Left renal pelvis (tissue), 4 donors: Measurements from ENCODE around the gene LHX4. TPM values are rescaled to one million over a fixed set of nuclear protein-coding genes. Genes with fewer than 3 reads are reported as not detected.

ENCODE experiments used
- DNase-seq, 4 donors: peaks; one replicate each; pipeline ENCODE4 v3.0.0-alpha.2; 2013; ENCODE audit warnings: low read depth in 4 of 4, low spot score in 3 of 4
- polyA plus RNA-seq, 4 donors: library from polyadenylated mRNA; unstranded; fragments of 120-200 nt; gene quantifications; one replicate each; pipeline ENCODE4 v1.2.1, GENCODE V29; 2013; ENCODE audit not compliant: insufficient read length in 4 of 4

Gene LHX4
- polyA plus RNA-seq, 4 donors = 1.3 to 3.7 (median 2.0) TPM

DNA sequence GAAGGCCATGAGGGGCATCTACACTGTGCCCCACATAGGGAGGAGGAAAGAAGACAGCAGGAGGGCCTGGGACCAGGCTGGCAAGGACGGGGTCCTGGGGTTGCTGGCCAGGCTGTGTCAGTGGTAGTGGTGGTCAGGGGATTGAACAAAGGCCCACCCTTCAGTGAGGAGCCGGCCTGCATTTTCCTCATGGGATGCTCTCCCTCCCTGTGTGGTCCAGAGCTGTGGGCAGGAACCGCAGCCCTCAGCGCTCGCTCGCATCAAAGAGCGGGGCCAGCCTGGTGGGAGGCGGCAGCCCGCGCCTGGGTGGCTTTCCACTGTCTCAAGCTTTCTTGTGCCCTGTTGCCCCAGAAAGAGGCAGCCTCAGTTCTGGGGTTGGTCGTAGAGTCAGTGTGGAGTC is 24.8 kb downstream of the LHX4 start:
- DNase-seq = no peak

DNA sequence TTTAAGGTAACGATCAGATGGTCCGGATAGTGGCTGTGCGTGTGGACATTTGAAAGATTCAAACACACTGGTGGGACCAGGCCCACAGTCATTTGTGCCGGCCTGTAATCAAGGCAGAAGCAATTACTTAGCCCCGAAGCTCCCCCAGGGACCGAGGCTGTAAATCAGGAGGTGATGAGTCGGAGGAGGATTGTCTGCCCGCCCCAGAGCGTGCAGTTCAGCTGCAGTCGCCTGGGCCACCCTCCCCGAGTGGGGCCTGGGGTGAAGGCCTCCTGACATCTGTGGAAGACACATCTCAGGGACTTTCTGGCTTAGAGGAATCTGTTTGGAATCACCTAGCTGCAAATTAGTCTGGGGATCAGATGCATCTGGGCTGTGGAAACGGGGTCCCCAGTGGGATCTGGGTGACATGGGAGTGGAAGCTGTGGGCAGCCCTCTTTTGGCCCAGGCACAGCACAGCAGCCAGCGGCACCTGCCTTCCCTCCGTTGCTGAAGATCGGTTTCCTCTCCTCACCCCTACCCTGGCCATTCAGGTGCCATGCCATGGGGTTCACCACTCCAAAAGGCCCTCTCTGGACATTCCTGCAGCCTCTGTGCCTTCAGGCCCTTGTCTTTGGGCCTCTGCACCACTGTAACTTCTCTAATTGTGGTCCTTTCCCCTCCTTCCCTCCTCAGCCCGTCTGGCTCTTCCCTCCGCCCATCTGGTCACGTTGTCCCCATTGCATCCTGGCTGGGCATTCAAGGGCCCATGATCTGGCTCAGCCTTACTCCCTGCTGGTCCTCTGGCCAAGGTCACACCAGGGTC is 25.7 kb downstream of the LHX4 start:
- DNase-seq = no peak

GRCh38 chr1:180256341-180257027 is 26.4 kb downstream of the LHX4 start:
- DNase-seq = no peak

DNA sequence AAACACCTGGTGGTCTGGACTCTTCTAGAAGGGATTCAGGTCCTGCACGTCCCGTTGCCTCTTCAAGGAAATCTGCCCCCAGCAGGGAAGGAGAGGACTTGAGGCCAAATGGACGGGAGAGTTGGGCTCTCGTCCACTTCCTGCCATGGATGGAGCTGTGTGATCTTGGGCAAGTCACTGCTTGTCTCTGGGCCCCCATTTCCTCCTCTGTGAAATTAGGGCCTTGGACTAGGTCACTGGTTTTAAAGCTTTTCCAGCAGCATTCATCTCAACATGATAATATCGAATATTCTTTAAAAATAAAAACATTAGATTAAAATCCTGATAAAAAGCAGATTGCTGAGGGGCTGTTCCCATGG is 26.9 kb downstream of the LHX4 start:
- DNase-seq = no peak

DNA sequence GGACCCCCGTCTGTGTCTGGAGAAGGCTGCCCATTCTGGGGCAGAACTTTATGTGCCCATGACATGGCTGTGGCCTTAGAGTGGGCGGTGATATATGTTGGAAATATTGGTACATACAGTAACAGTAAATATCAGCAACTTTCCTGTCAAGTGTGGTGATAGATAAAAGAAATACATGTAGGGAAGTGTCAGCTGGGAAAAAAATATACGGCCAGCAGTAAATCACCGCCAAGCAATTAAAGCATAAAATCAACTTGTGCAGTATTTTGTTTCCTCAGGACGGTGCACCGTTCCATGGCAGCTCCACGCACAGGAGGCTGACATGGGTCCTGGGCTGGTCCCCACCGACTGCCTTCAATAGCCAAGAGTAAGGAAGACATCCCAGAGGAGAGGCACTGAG is 27.4 kb downstream of the LHX4 start:
- DNase-seq = no peak

- DNase-seq = no peak
Measured at GRCh38 chr1:180258290-180258689, 28.2 kb downstream of the LHX4 start.

DNA sequence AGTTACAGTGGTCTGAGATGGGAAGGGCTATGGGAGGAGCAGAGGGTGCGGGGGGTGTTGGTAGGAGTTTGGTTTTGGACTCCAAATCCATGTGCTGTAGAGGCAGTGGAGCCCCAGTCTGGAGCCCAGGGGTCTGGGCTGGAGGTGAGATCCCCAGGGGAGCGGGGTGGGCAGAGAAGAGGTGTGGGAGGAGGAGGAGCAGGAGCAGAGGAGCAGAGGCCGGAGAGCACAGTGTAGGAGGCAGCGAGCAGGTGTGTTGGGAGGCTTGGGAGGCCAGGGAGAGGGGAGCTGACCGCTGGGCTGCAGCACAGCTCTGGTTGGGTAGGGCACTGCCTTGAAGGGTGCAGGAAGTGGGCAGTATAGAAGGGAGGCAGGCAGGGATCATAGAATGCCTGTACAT is 28.9 kb downstream of the LHX4 start:
- DNase-seq = no peak

DNA sequence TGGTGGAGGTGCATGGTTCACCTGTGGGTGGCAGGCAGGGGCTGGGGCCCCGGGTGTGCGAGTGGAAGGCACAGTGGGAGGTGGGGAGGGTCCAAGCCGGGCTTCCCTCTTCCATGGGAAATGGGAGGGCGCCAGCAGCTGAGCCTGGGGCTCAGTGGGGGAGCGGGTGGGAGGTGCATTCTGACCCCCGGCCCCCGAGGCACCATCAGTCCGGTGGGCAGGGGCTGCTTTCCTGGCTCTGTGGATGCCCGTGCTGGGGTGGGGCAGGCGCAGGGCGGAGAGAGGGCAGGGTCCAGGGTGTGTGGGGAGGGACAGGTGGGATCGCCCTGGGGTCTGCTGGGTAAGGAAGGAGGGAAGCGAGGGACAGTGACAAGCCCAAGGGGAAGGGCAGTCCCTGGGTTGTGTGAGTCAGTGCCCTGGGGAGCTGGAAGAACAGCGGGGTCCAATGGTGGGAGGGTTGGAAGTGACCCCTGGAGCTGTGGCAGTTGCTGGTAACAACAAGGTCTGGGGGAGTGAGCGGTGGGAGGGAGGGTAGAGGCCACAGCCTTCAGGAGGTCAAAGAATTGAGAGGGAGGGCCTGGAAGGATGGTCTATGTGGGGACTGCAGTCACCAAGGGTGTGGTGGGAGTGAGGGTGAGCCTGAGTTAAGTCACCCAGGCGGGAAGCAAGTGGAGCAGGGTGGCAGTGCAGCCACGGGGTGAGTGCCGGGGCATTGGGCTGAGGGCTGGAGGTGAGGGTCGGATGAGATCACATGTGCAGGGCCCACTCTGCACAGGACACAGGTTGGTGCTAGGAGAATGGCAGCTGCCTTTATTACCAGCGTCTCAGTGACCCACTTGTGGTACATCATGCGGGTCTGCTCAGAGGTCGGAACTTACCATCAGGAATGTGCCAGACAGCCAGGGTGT is 29.6 kb downstream of the LHX4 start:
- no peak for DNase-seq

DNA sequence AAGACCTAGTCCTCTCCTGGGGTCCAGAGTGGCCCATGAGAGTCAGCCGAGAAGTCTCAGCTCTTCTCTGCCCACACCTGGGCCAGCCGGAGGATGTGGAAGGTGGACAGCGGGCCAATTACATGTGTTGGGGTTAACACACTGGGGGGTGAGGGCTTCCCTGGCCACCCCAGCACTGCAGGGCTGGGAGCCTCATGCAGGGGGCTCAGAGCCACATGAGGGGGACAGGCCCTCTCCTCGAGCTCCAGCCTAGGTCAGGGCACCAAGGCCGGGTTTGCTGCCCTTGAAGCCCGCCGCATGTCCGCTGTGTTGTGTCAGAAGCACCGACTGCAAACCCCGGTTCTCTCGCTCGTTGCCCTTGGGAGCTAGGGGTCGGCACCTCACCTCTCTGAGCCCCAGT is 30.5 kb downstream of the LHX4 start:
- no peak for DNase-seq

- DNase-seq = no peak
Measured at GRCh38 chr1:180261030-180261429, 31.0 kb downstream of the LHX4 start.

GRCh38 chr1:180261524-180262155 is 31.6 kb downstream of the LHX4 start:
- no peak for DNase-seq

DNA sequence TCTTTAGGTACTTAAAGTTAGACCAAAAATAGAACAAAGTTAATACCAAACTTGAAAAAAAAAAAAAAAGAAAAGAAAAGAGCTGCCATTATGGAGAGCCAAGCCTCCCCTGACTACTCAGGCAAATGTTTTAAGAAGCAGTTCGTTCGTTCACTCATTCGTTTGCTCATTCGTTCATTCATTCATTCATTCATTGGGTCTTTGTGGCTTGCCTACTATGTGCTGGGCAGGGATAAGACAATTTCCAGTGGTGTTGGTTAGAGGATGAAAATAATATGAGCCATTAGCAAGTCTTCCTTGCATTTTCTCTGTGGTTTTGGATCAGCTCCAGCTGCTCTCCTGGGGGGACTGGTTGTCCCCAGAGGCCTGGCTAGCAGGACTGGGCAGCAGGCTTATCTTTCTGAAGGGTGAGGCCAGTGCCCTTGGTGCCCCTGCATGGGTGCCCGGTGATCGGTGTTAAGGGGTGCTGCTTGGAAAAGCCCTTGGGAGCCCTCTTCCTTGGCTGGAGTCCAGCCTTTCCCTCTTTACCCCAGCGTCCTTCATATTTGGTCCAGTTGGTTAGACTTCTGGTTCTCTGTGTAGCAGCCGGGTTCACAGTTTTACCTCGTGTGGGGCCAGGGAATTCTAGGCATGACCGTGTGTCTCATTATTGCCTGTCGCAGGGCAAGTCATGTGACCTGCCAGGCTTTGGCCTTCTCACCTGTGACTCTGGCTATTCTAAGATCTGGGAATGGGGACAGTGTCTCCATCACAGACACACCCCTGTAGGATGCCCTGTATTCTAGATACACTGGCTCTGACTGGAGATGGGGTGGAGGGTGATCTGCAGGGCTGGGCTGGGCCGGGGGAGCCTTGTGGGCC is 32.8 kb downstream of the LHX4 start:
- no peak for DNase-seq

DNA sequence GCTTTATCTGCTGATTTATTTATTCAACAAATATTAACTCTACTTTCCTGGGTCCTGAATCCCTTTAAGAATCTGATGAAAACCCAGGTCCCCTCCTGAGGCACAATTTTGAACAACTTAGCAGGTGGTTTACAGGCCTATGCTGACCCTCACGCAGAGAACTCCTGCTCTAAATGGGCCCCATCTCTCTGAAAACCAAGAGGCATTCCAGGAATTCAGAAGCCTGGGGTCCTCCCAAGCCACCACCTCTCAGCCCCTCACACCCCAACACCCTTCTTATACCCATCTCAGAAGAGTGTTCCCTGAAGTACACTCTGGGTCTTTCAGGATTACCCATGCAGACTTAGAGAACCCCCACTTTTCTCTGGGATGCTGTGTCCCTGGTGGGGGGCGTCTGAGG is 34.5 kb downstream of the LHX4 start:
- no peak for DNase-seq

- DNase-seq = no peak
Measured at GRCh38 chr1:180265201-180265600, 35.1 kb downstream of the LHX4 start.

GRCh38 chr1:180265871-180266270 is 35.8 kb downstream of the LHX4 start:
- DNase-seq = no peak

- no peak for DNase-seq
Measured at GRCh38 chr1:180266275-180267210, 36.5 kb downstream of the LHX4 start.

GRCh38 chr1:180267211-180267561 is 37.1 kb downstream of the LHX4 start:
- no peak for DNase-seq

DNA sequence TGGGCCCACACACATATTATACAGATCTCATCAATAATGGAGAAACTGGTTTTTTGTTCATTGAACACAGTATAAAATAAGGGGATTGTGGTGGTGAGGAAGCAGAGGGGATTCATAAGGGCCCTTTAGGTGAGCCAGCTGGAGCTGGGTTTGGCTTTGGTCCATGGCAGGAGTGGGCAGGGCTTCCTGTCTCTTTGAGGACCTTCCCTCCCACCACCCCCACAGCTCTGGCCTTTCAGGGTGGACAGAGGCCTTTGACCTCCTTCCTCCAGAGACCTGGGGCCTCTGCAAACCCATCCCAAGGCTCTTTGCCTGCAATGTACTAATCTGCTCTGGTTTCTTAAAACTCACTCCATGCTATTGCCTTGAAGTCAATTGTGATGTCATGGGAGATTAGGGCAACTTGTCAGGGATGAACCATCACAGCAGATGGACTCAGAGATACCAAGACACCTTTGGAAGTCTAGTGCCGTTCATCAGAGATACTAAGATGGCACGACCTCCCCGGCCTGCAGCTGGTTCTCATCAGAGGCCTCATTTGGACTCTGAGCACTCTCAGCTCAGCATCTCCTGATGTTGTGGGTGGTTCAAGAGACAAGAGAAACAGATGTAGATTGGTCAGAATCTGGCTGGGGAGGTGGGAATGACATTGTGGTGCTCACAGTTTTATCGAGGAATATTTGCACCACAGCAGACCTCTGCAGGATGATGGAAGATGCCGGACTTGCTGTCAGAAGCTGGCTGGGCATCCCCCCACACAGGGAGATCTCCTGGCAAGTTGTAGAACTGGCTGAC is 37.9 kb downstream of the LHX4 start:
- DNase-seq = no peak
